Osteoblast (primary cell): Measurements from ENCODE around the gene FIGNL2. TPM values are rescaled to one million over a fixed set of nuclear protein-coding genes. Genes with fewer than 3 reads are reported as not detected.

Experiments used
- DNase-seq: peaks from one replicate; pipeline ENCODE4 v3.0.0; 2011; ENCODE audit warnings: low spot score, mixed read lengths; ENCODE audit not compliant: insufficient read length; ENCODE audit errors: missing footprints
- H2AFZ ChIP-seq: 2 replicates; pipeline ENCODE4 v1.6.0; 2011; ENCODE audit warnings: mild to moderate bottlenecking, low read length
- H3K27ac ChIP-seq: 2 replicates; pipeline ENCODE4 v1.5.1; 2011; ENCODE audit warnings: mild to moderate bottlenecking, low read depth, low read length, moderate library complexity
- H3K27me3 ChIP-seq: 2 replicates; pipeline ENCODE4 v1.6.0; 2012; ENCODE audit warnings: mild to moderate bottlenecking, control low read depth, inconsistent platforms, low read length, moderate library complexity; ENCODE audit not compliant: insufficient read depth
- H3K36me3 ChIP-seq: 2 replicates; pipeline ENCODE4 v1.5.1; 2011; ENCODE audit warnings: mild to moderate bottlenecking, low read length, control low read depth, moderate library complexity; ENCODE audit not compliant: insufficient read depth
- H3K4me1 ChIP-seq: 2 replicates; pipeline ENCODE4 v1.5.1; 2011; ENCODE audit warnings: mild to moderate bottlenecking, low read length, control low read depth, moderate library complexity; ENCODE audit not compliant: insufficient read depth
- H3K4me2 ChIP-seq: 2 replicates; pipeline ENCODE4 v1.6.0; 2011; ENCODE audit warnings: mild to moderate bottlenecking, low read length; ENCODE audit not compliant: insufficient read depth
- H3K4me3 ChIP-seq: fragments of 200-600 bp; sonication (generic); 3 replicates; pipeline ENCODE4 v1.5.1; 2012; ENCODE audit warnings: mild to moderate bottlenecking, low read length, inconsistent platforms; ENCODE audit not compliant: insufficient read depth
- H3K79me2 ChIP-seq: 2 replicates; pipeline ENCODE4 v1.6.0; 2012; ENCODE audit warnings: mild to moderate bottlenecking, low read length, control low read depth, inconsistent platforms; ENCODE audit not compliant: insufficient read depth
- H3K9me3 ChIP-seq: 2 replicates; pipeline ENCODE4 v1.5.1; 2011; ENCODE audit warnings: low read depth, low read length, control low read depth
- H4K20me1 ChIP-seq: 2 replicates; pipeline ENCODE4 v1.6.0; 2012; ENCODE audit warnings: mild to moderate bottlenecking, low read length, control low read depth; ENCODE audit not compliant: insufficient read depth
- CTCF ChIP-seq: IDR thresholded peaks from 2 replicates; pipeline ENCODE4 v1.5.1; 2011; ENCODE audit warnings: mild to moderate bottlenecking, low read depth, low read length, moderate library complexity; ENCODE audit errors: extremely low read depth
- total RNA-seq: library from RNA; depleted of rRNA; stranded (reverse); fragments of >200 nt; gene quantifications from 2 replicates; pipeline ENCODE4 v1.2.3, GENCODE V29; 2012

FIGNL2 gene
- total RNA-seq, 1 donor: 0.36 TPM

GRCh38 chr12:51855586-51856428, 7.3 kb upstream of the FIGNL2 start:
- Histone ChIP-seq H3K4me1 (peaks cover 9% of the 10 kb centered on the region), H3K36me3 (no peaks in the 10 kb centered on the region), H3K27me3 (no peaks in the 10 kb centered on the region), H3K9me3 (no peaks in the 10 kb centered on the region), H3K4me2 (peak overlapping the region; percentile 85), H3K79me2 (no peaks in the 10 kb centered on the region), H3K27ac (no peak overlapping the region), H3K4me3 (peak overlapping the region; percentile 72), H4K20me1 (no peaks in the 10 kb centered on the region), H2AFZ (peak overlapping the region; percentile 95)
- DNase-seq: peak; percentile 97
- TF ChIP-seq CTCF: no peak

DNA sequence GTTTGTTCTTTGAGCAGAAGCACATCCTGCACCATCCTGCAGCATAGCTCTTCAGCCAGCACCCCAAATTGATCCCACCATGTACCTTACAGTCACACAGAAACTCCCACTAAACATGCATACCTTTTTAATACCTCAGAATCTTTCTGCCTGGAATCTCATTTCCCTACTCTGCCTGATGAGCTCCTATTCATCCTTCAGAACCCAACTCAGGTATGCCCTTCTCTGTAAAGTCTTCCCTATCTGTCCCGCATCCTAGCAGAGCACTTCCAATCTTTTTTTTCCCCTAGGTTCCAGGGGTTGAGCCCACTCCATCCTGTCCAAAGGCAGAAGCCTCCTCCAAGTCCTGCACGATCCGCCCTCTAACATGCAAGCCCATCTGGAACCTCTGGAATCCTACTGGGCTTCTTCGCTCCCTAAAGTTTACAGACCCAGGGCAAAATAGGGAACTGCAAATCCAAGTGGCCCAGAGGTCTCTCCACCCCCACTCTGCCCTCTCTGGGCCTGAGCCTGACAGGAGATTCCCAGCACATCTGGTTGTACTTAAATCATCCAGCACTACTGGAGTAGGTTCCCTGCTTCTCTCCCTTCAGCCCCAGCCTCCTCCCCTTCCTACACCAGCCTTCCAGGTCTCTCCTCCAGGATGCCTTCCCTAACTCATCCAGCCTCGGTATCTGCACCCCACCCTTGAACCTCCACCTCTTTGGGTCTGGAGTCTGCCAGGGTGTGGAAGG, 4.1 kb upstream of the FIGNL2 start:
- Histone ChIP-seq H3K36me3 (no peaks in the 10 kb centered on the region), H3K4me1 (peaks cover 9% of the 10 kb centered on the region), H4K20me1 (no peaks in the 10 kb centered on the region), H3K4me3 (no peak overlapping the region), H2AFZ (no peak overlapping the region), H3K27ac (no peak overlapping the region), H3K4me2 (no peak overlapping the region), H3K27me3 (peaks cover 19% of the 10 kb centered on the region), H3K79me2 (no peaks in the 10 kb centered on the region), H3K9me3 (no peaks in the 10 kb centered on the region)
- DNase-seq: peak; percentile 73
- no peak for TF ChIP-seq CTCF

GRCh38 chr12:51851413-51852124, 3.1 kb upstream of the FIGNL2 start:
- no peaks in the 10 kb centered on the region for H4K20me1 ChIP-seq
- H3K27me3 ChIP-seq: peaks cover 27% of the 10 kb centered on the region
- DNase-seq: peak; percentile 86
- no peak for TF ChIP-seq CTCF
- H3K9me3 ChIP-seq: no peaks in the 10 kb centered on the region
- no peak overlapping the region for H3K4me2 ChIP-seq
- H3K27ac ChIP-seq: no peak overlapping the region
- H3K4me3 ChIP-seq: no peak overlapping the region
- H3K79me2 ChIP-seq: no peaks in the 10 kb centered on the region
- H3K4me1 ChIP-seq: peaks cover 11% of the 10 kb centered on the region
- no peaks in the 10 kb centered on the region for H3K36me3 ChIP-seq
- no peak overlapping the region for H2AFZ ChIP-seq
